GM18520 (cell line): ENCODE measurements around the gene IL2RA.
"Not testable (repeated sequence)": the region's sequence is repeated elsewhere in the genome, so short reads cannot be mapped to it uniquely, and the experiment has no call there.

Experiments used
- ATAC-seq: cut with Tn5 transposase; IDR thresholded peaks from one replicate; pipeline ENCODE4 v1.9.1; 2021; ENCODE audit not compliant: unreplicated experiment

IL2RA gene

DNA sequence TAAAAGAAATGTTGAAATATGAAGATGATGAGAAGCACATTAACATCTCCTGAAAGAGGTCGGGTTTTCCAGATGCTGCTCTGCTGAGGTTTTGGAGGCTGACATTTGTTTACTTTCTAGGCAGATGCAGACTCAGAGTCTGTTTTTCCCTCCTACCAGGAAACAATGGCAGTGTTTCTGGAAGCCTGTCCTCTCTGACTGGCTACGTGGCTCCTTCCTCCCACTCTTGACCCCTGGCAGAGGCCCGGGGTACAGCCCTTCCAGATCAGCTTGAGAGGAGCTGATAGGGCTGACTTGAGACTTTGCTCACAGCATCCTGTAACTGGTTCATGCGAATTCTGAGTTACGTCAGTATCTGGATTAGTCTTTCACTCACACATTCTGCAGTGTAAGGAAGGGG is 43.7 kb downstream of the IL2RA start:
- ATAC-seq = no peak

DNA sequence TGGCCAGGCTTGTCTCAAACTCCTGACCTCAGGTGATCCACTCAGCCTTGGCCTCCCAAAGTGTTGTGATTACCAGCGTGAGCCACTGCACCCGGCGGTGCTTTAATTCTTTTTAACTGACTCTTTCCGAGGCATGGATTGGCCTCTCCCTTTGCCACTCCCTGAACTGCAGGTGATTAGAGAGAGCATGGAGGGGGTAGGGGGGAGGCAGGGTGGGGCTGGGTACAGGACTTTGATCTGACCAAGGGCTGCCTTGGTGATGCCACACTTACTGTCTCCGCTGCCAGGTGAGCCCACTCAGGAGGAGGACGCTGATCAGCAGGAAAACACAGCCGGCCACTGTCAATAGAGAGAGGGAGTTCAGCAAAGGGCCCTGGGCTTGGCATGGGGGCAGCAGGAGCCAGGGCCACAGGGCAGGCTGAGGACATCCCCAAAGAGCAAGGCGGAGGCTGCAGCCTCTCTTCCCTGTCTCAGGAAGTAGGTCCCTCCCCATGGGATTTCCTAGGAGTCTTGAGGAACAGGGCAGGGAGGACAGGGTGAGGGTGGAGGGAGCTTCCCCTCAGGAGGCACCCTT is 44.3 kb downstream of the IL2RA start:
- no peak for ATAC-seq

DNA sequence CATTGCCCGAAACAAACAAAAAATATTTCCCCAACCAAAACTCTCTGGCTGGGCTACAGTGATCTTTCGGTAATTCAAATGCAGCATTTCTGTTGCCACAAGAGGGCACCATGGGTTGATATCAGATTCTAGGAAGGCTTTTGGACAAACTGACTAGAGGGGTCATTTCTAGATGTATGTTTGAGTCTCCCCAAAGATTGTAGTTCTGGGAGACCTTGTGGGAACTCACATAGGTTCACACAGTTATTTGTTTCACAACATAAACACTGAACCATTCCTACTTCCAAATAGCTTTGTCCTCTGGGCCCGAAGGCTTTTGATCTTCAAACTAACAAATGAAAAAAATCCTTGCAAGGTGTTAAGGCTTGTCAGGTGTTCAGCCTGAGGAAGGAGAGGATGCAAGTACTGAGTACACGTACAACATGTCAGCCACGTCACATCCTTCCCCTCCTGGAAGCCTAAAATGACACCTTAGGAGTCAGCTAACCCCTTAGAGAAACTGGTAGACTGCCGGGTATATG is 47.9 kb downstream of the IL2RA start:
- no peak for ATAC-seq

DNA sequence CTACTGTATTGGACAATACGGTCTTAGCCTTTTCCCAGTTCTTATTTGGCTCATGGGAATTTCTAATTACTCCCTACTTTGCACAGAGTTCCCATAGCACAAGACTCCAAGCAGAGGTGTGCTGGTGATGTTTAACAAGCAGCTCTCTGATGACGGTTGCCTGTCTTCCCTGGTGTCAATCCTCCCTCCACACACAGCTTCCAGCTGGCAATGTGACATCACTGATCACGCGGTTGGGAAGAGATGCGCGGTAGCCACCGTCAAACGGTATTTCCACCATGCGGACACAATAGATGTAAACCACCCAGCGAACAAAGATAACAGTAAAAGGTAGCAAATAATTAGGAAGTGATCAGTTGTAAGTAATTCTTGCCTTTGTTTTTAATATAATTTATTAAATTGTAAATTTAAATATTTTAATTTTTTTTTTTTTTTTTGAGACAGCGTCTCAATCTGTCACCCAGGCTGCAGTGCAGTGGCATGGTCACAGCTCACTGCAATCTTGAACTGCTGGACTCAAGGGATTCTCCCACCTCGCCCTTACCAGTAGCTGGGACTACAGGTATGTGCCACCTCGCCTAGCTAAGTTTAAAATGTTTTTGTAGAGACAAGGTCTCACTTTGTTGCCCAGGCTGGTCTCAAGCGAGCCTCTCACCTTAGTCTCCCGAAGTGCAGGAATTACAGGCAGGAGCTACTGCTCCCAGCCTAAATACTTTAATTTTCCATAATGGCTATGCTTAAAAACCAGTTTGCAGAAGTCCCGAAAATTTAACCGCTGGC is 48.6 kb downstream of the IL2RA start:
- no peak for ATAC-seq

DNA sequence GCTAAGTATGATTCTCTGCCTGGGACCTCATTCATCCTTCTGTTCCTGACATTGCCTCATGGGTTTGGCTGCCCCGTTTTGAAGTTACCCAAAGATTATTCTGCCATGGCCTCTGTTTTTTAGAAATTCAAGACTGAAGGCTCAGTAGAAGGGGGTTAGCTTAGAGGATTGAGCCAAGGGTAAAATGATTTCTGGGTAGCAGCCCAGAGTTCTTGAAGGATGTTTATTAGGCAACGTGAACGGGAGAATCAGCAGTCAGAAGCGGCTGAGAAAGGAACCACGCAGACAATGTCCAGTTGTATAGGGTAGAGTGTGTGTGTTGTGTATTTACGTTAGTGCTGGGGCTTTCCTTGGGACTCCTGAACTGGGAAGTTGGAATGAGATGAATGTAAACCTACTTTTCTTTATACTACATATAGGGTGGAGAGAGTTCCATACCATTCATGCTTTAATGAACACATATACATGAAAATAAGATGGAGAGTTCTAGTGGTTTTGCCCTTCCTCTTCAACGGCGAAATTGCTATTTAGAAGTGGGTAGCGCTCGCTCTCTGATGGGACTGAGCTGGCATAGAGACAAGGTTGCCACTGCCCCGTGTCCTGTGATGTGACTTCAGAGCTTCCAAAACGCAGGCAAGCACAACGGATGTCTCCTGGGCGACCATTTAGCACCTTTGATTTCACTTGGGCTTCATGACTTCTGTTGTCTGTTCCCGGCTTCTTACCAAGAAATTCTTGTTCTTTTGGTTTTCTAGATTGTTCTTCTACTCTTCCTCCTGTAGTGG is 49.9 kb downstream of the IL2RA start:
- no peak for ATAC-seq

DNA sequence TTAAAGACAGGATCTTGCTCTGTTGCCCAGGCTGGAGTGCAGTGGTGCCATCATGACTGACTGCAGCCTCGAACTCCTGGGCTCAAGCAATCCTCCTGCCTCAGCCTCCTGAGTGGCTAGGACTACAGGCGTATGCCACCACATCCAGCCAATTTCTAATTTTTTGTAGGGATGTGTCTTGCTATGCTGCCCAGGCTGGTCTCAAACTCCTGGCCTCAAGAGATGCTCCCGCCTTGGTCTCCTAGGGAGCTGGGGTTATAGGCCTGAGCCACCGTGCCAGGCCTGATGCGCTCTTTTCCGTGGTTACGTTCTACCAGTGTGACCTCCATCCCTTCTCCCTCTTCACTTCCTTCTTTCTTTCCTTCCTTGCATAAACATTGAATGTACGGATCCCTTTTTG is 50.6 kb downstream of the IL2RA start:
- ATAC-seq = no peak

DNA sequence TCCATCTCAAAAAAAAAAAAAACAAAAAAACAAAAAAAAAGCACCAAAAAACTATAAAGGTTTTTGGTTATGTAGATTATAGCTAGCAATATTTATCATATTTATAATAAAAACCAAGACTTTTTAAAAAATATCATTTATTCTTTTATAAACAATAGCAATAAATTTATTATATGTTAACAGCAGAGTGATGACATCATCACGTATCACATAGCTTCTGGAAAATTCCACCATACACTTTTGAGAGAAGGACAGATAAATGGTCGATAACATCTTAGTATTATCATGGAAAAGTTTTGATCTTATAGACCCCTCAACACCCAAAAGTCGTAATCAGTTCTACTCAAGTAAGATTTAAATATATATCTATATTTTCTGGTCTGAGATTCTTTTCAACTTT is 51.6 kb downstream of the IL2RA start:
- no peak for ATAC-seq

DNA sequence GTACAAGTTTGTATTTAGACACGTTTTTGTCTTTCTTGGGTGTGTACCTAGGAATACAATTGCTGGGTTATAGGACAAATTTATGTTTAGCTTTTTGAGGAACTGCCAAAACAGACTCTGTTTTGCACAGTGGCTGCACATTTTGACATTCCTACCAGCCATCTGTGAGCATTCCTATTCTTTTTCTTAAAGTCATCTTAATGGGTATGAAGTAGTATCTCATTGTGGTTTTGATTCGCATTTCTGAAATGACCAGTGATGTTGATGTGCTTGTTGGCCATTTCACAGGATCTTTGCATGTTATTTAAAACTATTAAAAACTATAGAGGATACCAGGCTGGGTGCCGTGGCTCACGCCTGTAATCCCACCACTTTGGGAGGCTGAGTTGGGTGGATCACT is 52.2 kb downstream of the IL2RA start:
- ATAC-seq = no peak

DNA sequence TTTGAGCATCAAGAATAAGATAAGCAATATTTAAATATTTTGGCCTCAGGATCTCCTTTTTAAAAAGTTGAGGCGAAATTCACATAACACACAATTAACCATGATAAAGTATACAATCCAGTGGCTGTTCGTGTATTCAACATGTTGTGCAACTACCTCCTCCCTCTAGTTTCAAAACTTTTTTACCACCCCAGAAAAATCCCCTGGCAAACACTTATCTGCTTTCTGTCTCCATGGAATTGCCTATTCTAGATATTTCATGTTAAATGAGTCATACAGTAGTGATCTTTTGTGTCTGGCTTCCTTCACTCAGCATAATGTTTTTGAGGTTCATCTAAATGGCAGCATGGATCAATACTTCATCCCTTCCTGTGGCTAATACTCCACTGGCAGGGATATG is 53.0 kb downstream of the IL2RA start:
- ATAC-seq = no peak

DNA sequence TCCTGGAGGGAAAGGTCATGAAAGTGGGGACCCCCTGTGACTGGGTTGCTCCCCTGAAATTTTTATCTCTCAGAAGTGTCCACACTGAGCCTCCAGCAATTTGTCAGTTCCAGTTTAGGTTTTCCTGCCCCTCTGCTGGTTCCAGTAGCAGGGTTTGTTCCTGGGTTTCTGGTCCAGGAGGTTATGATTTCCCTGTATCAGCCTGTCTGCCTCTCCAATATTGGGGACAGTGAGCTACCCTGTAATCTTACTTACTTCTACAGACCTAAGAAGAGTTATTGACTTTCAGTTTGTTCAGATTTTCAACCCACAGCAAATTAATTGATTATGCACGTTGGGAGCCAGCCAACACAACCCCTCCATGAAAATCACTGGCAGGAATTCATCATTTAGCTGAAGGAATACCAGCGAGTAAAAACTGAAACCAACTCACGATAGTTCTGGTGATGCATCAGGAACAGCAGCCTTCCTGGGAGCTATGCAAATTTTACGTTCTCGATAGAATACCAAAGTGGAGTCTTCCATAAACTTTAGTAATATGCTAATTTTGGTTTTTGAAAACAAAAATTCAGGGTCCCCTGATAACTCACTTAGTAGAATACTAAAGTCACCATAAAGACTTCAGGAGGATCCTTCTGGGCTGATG is 53.5 kb downstream of the IL2RA start:
- ATAC-seq = no peak

DNA sequence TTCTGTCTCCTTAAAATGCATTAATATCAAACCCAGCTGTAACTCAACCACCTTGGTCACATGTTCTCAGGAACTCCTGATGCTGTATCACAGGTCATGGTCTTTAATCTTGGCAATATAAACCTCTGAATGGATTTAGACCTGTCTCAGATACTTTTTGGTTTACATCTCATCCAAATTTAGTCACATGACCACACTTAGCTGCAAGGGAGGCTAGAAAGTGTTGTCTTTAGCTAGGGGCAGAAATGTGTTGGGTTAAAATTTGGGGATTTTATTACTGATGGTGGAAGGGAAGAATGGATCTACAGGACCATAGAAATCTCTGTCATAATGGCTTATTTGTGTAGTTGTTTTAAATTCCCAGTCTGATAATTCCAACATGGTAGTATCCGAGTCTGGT is 55.2 kb downstream of the IL2RA start:
- no peak for ATAC-seq

DNA sequence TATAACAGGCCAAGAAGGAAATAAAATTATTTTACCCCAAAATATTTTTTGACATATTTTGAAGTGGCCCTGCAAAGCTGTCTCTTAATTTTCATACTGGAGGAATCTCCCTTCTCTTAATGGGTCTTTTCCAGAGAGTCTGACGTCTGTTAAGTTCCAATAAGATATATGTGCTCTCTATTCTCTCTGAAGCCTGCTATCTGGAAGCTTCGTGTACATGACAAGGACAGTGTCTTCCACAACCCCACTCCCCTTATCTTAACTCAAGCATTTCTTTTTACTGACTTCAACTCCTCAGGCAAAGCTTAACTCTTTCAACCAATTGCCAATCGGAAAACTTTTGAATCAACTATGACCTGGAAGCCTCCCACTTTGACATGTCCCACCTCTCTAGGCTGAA is 55.6 kb downstream of the IL2RA start:
- ATAC-seq = no peak

DNA sequence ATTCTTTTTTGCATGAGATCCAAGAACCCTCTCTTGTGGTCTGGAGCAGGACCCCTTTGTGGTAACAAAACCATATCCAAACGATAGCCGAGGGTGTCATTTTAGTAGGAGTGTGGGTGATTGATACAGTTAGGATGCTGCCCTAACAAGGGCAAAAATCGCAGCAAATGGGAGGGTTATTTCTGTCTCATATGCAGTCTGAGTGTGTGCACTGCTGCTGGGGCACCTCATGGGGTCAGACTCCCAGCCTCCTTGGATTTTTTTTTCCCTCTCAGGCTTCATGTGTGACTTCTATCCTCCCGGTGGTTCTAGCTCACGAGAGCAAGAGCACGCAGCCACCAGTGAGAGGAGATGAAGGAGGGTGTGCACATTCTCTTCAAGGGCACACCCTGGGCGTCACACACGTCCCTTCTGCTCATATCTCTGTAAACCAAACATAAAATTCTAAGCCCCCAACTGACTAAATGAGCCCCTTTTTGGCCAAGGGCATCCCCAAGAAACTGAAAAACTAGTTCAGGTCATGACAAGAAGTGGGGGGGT is 56.2 kb downstream of the IL2RA start:
- ATAC-seq = no peak

DNA sequence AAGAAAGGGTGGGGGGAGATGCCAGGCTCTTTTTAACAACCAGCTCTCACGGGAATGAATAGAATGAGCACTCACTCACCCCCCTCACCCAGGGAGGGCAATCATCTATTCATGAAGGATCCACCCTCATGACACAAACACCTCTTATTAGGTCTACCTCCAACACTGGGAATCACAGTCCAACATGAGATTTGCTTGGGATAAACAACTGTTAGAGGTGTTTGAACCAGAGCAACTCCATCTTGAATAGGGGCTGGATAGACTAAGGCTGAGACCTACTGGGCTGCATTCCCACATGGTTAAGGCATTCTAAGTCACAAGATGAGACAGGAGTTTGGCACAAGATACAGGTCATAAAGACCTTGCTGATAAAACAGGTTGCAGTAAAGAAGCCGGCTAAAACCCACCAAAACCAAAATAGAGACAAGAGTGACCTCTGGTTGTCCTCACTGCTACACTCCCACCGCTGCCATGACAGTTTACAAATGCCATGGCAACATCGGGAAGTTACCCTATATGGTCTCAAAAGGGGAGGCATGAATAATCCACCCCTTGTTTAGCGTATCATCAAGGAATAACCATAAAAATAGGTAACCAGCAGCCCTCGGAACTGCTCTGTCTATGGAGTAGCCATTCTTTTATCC is 56.9 kb downstream of the IL2RA start:
- not testable (repeated sequence) for ATAC-seq

DNA sequence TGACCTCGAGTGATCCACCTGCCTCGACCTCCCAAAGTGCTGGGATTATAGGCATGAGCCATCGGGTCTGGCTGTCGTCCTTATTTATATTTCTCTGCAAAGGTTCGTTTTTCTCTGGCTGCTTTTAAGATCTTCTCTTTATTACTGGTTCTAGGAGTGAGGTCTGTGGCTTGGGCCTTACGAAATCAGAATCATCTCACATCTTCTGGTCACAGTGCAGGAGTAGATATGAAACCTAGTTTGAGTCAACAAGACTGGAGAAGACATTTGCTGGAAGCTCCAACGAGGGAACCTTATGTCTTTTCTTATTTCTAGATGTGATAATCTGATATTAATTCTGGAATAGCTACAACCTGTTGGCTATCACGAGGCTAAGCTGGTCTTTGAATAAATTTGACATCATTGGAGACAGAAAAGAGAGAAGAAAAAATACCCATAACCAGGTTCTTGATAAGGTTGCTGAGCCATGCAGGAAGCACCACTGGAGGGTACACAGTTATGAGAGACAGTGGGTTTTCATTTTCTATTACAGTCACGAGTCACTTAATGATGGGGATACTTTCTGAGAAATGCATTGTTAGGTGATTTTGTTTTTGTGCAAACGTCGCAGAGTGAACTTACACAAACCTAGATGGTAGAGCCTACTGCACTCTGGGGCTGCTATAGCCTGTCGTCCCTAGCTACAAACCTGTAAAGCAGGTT is 59.2 kb downstream of the IL2RA start:
- no peak for ATAC-seq

DNA sequence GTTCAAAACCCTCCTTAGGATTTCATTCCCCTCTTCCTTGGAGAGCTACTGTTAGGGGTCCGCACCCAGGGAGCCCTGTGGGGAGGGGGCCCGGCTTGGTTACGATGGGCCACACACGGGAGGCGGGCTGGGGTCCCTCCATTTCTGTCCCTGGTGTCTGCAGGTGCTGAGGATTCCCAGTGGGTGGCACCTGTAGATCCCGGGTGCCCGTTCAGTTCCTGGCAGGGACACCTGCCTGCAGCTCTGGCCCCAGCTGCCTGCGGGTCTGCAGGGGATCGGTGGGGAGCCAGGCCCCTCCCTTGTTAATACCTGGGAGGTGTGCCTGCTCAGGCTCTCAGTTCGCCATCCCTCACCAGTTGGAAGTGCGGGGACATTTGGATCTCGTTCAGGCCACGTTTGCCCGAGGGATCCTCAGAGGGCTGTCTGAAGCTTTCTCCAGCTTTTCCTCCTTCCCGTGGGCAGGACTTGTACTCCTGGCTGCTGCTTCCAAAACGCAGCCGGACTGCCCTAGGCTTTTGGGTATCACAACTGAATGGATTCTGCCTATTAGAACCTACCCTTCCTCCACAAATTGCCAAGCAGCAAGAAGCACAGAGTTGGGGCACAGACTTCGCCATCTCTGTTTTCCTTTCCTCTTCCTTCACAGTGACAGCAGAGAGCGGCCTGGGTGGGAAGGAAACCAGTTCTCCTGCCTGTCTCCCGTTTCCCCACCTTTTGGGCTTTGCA is 62.6 kb downstream of the IL2RA start:
- ATAC-seq = no peak

DNA sequence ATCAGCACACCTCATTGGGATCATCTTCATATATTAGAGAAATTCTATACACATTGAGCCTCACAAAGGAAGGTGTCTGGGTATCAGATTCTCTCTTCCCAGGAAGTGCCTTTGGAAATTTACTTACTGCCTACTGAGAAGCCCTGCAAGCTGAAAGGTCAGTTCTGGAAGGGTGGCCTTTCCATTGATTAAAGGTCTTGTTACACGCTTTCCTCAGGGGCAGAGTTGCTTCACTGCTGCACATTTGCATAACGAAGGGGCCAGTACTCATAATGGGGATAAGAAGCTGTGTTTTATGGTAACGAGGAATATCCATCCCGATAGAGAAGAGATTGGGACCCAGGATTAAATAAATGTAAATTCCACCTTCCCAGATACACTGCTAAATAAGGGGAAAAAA is 65.5 kb downstream of the IL2RA start:
- ATAC-seq = no peak

DNA sequence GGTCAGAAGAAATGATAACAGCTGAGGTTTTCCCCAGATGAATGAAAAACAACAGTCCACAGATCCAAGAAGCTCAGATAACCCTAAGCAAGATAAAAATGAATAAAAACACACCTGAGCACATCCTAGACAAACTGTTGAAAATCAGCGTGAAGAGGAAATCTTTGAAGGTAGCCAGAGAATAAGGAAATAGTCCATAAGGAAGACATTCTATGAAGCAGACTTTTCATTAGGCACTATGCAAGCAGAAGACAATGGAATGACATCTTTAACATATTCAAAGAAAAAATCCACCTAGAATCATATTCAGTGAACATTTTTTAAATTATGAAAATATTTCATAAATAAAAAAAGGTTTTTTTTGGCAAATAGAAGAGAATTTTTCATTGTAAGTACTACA is 69.8 kb downstream of the IL2RA start:
- no peak for ATAC-seq

DNA sequence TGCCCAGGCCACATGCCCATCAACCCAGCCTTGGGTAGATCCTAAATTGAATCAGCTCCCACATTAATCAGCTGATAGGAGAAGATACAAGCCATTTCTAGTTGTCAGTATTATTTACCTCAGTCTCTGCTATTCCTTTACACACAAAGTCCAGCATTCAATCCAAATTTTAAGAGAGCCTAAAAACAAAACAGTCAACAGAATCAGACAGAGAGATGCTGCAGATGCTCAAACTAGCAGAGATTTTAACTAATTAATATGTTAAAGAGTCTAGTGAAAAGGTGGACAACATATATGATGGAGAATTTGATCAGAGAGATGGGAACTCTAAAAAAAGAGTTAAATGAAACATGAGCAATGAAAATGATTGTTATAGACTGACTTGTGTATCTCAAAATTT is 70.5 kb downstream of the IL2RA start:
- ATAC-seq = no peak
